Loucy (cell line): ENCODE measurements around the gene RS1.
A peak's percentile ranks its signal among the peaks of the same experiment; 100 is the strongest.

Source experiments
- H2AFZ ChIP-seq: fragments of 200-600 bp; sonication (generic); 2 replicates; pipeline ENCODE4 v1.6.0; 2016; ENCODE audit warnings: antibody characterized with exemption, mild to moderate bottlenecking, low read length, moderate library complexity
- H3F3A ChIP-seq: fragments of 200-600 bp; 2 replicates; pipeline ENCODE4 v1.6.0; 2016; ENCODE audit warnings: antibody characterized with exemption, low read depth, mild to moderate bottlenecking
- H3K27me3 ChIP-seq: fragments of 200-600 bp; sonication (generic); 2 replicates; pipeline ENCODE4 v1.6.1; 2014; ENCODE audit warnings: low read length, mild to moderate bottlenecking; ENCODE audit not compliant: insufficient read depth, poor library complexity, severe bottlenecking
- H3K36me3 ChIP-seq: fragments of 200-600 bp; sonication (generic); 2 replicates; pipeline ENCODE4 v1.6.1; 2016; ENCODE audit warnings: low read length; ENCODE audit not compliant: insufficient read depth
- H3K4me1 ChIP-seq: fragments of 200-600 bp; sonication (generic); 2 replicates; pipeline ENCODE4 v1.5.1; 2014; ENCODE audit warnings: low read length, mild to moderate bottlenecking; ENCODE audit not compliant: insufficient read depth, poor library complexity, severe bottlenecking
- H3K4me2 ChIP-seq: fragments of 200-600 bp; sonication (generic); 2 replicates; pipeline ENCODE4 v1.6.0; 2014; ENCODE audit warnings: antibody characterized with exemption, low read length, low read depth, mild to moderate bottlenecking; ENCODE audit not compliant: poor library complexity, severe bottlenecking
- H3K4me3 ChIP-seq: fragments of 200-600 bp; sonication (generic); 2 replicates; pipeline ENCODE4 v1.5.1; 2014; ENCODE audit warnings: low read length, mild to moderate bottlenecking, mixed read lengths; ENCODE audit not compliant: poor library complexity, severe bottlenecking
- H3K79me2 ChIP-seq: fragments of 200-600 bp; sonication (generic); 2 replicates; pipeline ENCODE4 v1.6.1; 2014; ENCODE audit warnings: low read length; ENCODE audit not compliant: insufficient read depth
- H3K9ac ChIP-seq: fragments of 200-600 bp; sonication (generic); 2 replicates; pipeline ENCODE4 v1.6.0; 2014; ENCODE audit warnings: mild to moderate bottlenecking, low read depth, low read length, moderate library complexity; ENCODE audit not compliant: poor library complexity, severe bottlenecking
- H3K9me2 ChIP-seq: fragments of 200-600 bp; sonication (generic); replicated peaks from 2 replicates; pipeline ENCODE4 v1.6.1; 2016; ENCODE audit warnings: low read depth, low read length, mixed read lengths
- H3K9me3 ChIP-seq: fragments of 200-600 bp; sonication (generic); 2 replicates; pipeline ENCODE4 v1.6.1; 2014; ENCODE audit warnings: mild to moderate bottlenecking, antibody characterized with exemption, low read length, low read depth; ENCODE audit not compliant: insufficient read depth
- H4K20me1 ChIP-seq: fragments of 200-600 bp; sonication (generic); 2 replicates; pipeline ENCODE4 v1.6.0; 2014; ENCODE audit warnings: antibody characterized with exemption, low read length, mild to moderate bottlenecking; ENCODE audit not compliant: insufficient read depth, poor library complexity, severe bottlenecking
- CTCF ChIP-seq: fragments of 200-600 bp; sonication (generic); conservative IDR thresholded peaks from 2 replicates; pipeline ENCODE4 v1.5.1; 2014; ENCODE audit warnings: mild to moderate bottlenecking, antibody characterized with exemption, low read length
- EZH2phosphoT487 ChIP-seq: fragments of 200-600 bp; IDR thresholded peaks from 2 replicates; pipeline ENCODE4 v1.6.1; 2018; ENCODE audit warnings: antibody characterized with exemption, mild to moderate bottlenecking, moderate library complexity, borderline replicate concordance

The RS1 gene

DNA sequence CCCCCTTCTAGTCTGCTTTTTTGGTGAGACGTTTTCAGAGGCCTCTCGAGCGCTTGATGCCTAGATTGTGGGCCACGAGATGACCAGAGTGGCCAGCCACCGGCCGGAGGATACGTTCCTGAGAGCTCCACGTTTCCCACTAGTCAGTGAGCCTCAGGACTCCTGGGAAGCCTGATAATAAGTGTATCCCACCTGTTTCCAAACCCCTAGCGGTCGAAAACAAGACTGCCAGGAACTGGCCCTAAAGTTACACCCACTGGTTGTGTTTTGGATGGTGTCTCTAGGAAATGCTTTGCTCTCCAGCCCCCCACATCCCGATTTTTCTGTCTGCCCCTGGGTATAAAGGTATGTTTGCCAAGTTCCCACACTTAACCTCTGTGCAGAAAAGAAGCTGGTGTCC lies 4.6 kb upstream of the RS1 start:
- H3K27me3 ChIP-seq: no peaks in the 10 kb centered on the region
- H3F3A ChIP-seq: no peaks in the 10 kb centered on the region
- H3K4me3 ChIP-seq: no peak overlapping the region
- H4K20me1 ChIP-seq: no peaks in the 10 kb centered on the region
- peak overlapping the region; percentile 74 for H3K4me2 ChIP-seq
- H3K9ac ChIP-seq: no peak overlapping the region
- H3K36me3 ChIP-seq: no peaks in the 10 kb centered on the region
- no peaks in the 10 kb centered on the region for H3K4me1 ChIP-seq
- no peak overlapping the region for H2AFZ ChIP-seq
- H3K9me3 ChIP-seq: no peaks in the 10 kb centered on the region
- no peak for TF ChIP-seq EZH2phosphoT487
- TF ChIP-seq CTCF: no peak
- no peaks in the 10 kb centered on the region for H3K9me2 ChIP-seq
- H3K79me2 ChIP-seq: no peaks in the 10 kb centered on the region

DNA sequence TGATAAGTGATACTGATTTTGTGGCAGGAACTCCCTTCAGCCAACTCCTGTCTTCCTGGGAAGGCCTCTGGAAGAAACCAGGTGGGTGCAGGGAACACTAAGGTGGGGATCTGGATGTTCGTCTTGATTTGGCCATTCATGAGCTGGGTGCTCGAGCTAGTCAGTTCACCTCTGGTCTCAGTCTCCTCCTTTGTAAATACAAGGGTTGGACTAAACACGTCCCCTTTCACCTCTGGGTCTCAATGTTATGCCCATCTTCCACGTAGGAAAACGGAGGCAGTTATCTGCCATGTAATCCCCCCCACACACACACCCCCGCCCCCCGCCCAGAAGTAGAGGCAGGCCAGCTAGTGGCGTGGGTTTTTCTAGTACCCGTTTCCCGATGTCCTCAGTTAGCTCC lies 4.1 kb upstream of the RS1 start:
- Histone ChIP-seq H4K20me1 (no peaks in the 10 kb centered on the region), H3K79me2 (no peaks in the 10 kb centered on the region), H3K4me2 (peak overlapping the region; percentile 74), H3K4me3 (no peak overlapping the region), H2AFZ (no peak overlapping the region), H3K9ac (no peak overlapping the region), H3K4me1 (no peaks in the 10 kb centered on the region), H3F3A (no peaks in the 10 kb centered on the region), H3K9me3 (no peaks in the 10 kb centered on the region), H3K27me3 (no peaks in the 10 kb centered on the region), H3K9me2 (no peaks in the 10 kb centered on the region), H3K36me3 (no peaks in the 10 kb centered on the region)
- no peak for TF ChIP-seq CTCF
- TF ChIP-seq EZH2phosphoT487: no peak

DNA sequence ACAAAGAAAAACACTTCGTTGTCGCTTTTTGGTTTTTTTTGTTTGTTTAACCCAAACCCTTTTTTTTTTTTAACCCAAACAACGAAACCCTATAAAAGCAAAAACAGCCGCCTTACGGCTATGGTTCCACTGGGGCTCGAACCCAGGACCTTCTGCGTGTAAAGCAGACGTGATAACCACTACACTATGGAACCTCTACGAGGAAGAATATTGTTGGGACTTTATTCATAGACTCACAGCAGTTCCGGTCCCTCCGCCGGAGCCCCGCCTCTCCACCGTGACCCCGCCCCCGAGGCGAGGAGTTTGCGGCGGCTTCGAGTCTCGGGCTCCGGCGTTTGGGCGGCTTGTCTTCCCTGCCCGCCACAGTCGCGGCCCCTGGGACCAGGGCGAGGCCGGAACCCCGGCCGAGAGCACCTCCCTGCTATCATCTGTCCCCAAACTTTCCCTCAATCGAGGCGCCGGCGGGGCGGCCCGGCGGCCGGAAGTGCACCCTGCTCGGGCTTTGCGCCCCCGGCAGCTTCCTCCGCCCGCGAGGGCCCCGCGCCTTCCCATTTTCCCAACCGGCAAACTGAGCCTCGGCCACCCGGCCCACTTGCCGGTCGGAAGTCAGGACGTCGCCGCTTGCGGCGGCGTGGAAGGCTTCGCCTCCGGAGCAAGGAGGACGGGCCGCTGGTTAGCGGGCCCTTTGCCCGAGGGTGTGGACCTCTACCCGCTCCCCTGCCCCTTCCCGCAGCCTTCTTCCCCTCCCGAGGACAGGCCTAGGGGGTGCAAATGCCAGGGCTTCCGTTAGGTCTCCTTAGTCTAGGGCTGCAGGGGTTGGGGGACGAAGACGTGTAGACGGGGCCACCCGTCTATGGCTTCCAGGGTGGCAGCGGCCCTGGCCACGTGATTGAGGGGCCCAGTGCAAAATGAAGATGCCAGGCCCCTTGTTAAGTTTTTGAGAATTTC lies 3.2 kb upstream of the RS1 start:
- peak overlapping the region; percentile 74 for H3K4me2 ChIP-seq
- no peaks in the 10 kb centered on the region for H3F3A ChIP-seq
- no peaks in the 10 kb centered on the region for H3K27me3 ChIP-seq
- peak overlapping the region; percentile 78 for H3K9ac ChIP-seq
- H3K79me2 ChIP-seq: no peaks in the 10 kb centered on the region
- H3K9me2 ChIP-seq: no peaks in the 10 kb centered on the region
- no peaks in the 10 kb centered on the region for H3K4me1 ChIP-seq
- no peaks in the 10 kb centered on the region for H4K20me1 ChIP-seq
- H3K4me3 ChIP-seq: peak overlapping the region; percentile 84
- H3K9me3 ChIP-seq: no peaks in the 10 kb centered on the region
- TF ChIP-seq EZH2phosphoT487 (no peak), CTCF (no peak)
- H3K36me3 ChIP-seq: no peaks in the 10 kb centered on the region
- H2AFZ ChIP-seq: peak overlapping the region; percentile 91
